OCI-LY3 (cell line): ENCODE results near the gene MYLK.

Experiments
- CTCF ChIP-seq: fragments of 200-600, 300-600 bp; sonication (generic); IDR thresholded peaks from 2 replicates; pipeline ENCODE4 v1.5.1; 2014; ENCODE audit warnings: antibody characterized with exemption, low read length, low read depth
- EZH2phosphoT487 ChIP-seq: fragments of 200-600 bp; shearing (Covaris generic); IDR thresholded peaks from 2 replicates; pipeline ENCODE4 v1.6.1; 2018; ENCODE audit warnings: antibody characterized with exemption, mixed run types, low read depth

- no peak for TF ChIP-seq EZH2phosphoT487
- no peak for TF ChIP-seq CTCF
These were observed 206.0 kb downstream of the MYLK start for GRCh38 chr3:123678108-123678511.
